Fibroblast of skin of left quadriceps (primary cell): Measurements from ENCODE around the gene PHACTR2.
"Not testable (repeated sequence)": the region's sequence is repeated elsewhere in the genome, so short reads cannot be mapped to it uniquely, and the experiment has no call there.

Experiments used
- DNase-seq, 2 experiments: peaks; one replicate each; pipeline ENCODE4 v3.0.0-alpha.2; 2013; ENCODE audit warnings: low read depth in 2 of 2

Gene PHACTR2

DNA sequence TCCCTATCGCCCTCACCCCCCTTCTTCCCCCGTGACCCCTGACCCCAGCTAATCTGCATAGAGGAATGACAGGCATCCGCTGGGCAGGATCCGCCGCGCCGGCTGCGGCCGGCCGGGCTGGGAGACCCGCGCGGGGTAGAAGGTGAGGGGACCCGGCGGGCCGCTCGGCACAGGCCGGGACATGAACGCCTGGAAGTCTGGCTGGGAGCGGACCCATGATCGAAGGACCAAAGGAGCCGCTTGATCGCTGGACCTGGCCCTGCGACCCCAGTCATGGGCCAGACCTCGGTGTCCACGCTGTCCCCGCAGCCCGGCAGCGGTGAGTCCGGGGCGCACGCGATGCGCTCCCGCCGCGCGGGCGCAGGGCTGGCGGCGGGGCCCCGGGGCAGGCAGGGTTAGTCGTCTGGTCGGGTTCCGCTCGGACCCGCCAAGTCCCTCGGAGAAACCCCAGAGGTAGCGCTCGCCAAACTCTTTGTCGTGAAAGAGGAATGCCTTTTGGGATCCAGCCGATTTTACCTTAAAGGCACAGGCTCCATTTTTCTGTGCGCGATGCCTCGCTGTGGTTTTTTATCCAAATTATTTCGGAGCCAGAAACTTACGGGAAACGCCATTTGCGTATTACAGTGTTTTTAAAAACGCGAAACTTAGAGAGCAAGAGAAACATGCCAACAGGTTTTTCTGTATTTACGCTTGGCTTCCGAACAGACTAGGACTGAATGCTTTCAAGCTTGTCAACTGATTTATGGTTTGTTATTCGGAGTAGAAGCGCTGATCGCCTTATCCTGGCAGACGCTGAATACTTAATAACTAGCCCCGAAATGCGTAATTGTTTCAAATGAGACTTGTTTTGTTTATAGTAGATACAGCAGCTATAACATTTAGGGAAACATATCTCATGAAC, at the start of gene PHACTR2:
TSS of gene PHACTR2 (plus strand) at position 75 of the 901 bp plus-strand sequence. CDS start at position 274, 199 bp downstream.
- peak; percentile 47 to 56 for DNase-seq

DNA sequence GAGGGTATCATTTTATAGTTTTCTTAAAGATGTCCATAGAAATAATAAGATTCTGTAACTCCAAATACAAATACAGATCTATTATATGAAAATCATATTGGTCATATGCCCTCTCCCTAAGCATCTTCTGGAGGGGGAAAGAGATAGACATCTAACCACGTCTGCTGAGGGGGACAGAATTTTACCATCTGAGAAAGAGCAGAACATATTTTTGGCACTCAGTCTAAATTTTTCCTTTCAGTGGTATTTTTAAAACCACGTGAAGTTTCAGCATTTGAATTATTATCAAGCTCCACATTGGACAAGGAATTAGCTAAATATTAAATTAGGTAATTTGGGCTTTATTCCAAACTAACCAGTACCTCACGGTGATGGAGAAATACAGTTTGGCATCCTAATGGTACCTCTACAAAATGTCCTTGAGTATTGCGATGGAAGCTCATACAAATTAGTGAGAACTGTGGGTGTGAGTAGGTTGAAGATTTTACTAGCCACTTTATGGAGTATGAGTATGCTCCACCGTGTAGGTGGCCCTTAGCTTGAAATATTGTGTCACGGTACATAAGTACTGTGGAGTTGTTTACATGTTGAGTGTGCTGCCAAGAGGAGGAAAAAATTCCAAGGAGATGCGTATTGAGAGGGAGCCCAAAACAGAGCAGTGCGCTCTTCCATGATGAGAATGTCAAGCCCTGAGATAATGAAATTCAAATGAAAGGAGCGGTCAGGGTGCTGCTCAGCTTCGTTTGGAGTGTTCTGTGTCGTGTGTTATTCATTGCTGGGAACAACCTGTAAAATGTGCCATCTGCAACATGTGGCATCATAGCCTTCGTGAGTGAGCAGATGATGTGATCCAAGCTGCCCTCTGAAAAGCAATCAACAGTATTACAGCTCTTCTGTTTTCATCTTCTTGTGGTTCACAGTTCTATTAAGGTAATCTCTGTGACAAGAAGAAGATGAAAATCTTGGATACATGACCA, 48.4 kb upstream of the PHACTR2 start:
- DNase-seq: no peak

DNA sequence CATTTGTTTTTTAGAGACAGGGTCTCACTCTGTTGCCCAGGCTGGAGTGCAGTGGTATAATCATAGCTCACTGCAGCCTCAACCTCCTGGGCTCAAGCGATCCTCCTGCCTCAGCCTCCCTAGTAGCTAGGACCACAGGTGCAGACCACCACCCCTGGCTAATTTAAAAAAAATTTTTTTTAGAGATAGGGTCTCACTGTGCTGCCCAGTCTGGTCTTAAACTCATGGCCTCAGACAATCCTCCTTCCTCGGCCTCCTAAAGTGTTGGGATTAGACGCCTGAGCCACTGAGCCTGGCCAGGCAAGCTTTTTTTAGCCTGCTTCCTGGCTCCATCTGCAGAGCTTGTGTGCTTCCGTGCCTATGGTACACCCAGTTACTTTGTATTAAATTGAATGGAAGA, 46.6 kb upstream of the PHACTR2 start:
- not testable (repeated sequence) for DNase-seq

DNA sequence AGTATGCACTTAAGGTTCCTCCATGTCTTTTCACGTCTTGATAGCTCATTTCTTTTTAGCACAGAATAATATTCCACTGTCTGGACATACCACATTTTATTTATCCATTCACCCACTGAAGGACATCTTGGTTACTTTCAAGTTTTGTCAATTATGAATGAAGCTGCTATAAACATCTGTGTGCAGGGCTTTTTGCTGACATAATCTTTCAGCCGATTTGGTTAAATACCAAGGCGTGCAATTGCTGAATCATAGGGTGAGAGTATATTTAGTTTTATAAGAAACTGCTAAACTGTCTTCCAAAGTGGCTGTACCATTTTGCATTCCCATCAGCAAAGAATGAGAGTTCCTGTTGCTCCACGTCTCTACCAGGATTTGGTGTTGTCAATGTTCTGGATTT, 44.9 kb upstream of the PHACTR2 start:
- DNase-seq: no peak

DNA sequence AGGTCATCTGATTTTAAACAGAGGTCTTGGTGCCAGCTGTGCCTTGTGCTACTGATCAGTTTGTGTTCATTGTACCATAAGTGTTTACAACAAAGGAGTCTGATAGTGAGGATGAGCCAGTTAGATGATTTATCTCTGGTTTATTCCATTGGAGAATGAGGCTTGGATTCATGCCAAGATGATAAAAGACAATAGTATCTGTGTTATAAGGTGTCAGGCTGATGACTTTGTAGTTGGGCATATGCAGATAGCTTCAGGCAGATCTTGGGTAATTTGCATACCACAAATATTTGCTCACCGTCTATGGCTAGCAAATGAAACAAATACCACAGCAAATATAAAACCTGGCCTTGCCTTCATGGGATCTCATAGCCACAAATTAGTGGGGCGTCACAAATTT, 43.3 kb upstream of the PHACTR2 start:
- no peak for DNase-seq

DNA sequence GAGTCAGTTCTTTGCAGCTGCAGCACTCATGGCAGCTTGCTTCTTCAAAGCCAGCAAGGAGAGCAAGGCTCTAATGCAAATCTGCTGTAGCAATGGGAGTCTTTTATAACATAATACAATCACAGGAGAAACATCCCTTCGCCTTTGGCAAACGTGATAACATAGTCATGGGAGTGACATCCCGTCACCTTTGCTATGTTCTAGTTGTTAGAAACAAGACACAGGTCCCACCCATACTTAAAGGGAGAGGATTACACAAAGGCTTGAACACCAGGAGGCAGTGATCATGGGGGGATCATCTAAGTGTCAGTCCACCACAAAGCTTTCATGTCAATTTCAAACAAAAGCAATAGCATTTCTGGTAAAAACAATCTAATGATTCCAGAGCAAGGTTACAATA, 40.1 kb upstream of the PHACTR2 start:
- no peak for DNase-seq

DNA sequence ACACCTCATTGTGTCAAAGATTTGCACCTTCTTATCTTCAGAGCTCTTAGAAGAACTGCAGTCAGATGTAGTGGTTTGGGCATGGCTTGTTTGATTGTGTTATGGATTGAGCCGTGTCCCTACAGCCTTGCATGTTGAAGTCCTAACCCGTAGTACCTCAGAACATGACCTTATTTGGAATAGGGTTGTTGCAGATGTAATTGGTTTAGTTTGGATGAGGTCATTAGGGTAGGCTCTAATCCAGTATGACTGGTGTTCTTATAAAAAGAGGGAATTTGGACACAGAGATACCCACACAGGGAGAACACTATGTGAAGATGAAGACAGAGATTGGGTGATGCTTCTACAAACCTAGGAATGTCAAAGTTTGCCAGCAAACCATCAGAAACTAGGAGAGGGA, 35.4 kb upstream of the PHACTR2 start:
- no peak for DNase-seq

DNA sequence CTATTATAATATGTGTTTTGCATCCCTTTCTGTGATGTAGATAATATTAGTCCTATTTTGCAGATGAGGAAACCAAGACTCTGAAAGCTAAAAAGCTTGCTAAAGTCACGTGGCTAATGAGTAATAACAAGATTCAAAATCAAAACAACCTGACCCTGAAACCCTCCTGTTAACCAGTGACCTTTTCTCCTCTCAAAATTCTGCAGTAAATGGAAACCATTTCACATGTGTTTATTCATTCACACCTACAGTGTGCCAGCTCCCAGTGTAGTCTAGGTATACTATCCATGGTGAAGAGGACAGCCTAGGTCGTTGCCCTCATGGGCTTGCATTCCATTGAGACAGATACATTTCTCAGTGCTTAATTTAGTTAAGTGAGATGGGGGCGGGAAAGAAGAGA, 30.6 kb upstream of the PHACTR2 start:
- DNase-seq: no peak

DNA sequence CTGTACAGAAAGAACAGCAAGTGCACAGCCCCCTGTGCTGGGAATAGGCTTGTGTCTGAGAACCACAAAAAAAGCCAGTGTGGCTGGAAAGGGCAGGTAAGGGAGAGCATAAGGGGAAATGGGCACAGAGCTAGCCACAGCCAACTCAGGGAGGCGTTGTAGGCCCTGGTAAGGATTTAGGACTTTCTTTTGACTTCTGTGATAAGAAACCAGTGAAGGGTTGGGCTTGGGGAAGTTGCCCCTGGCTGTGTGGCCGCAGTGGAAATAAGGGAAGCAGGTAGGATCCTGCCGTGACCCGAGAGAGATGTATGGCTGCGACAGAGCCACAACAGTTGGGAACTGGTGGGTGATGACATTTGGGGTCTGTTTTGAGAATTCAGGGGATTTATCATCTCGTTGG, 30.0 kb upstream of the PHACTR2 start:
- no peak for DNase-seq

DNA sequence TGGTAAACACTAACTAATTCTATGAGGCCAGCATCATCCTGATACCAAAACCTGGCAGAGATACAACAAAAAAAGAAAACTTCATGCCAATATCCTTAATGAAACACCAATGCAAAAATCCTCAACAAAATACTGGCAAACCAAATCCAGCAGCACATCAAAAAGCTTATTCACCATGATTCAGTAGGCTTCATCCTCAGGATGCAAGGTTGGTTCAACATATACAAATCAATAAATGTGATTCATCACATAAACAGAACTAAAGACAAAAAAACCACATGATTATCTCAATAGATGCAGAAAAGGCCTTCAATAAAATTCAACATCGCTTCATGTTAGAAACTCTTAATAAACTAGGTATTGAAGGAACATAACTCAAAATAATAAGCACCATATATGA, 28.4 kb upstream of the PHACTR2 start:
- DNase-seq: not testable (repeated sequence)

DNA sequence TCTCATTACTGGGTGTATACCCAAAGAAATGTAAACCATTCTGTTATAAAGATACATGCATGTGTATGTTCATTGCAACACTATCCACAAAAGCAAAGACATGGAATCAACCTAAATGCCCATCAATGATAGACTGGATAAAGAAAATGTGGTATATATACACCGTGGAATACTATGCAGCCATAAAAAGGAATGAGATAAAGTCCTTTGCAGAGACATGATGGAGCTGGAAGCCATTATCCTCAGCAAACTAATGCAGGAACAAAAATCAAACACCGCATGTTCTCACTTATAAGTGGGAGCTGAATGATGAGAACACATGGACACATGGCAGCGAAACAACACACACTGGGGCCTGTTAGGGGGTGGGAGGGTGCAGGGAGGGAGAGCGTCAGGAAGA, 26.4 kb upstream of the PHACTR2 start:
- not testable (repeated sequence) for DNase-seq

DNA sequence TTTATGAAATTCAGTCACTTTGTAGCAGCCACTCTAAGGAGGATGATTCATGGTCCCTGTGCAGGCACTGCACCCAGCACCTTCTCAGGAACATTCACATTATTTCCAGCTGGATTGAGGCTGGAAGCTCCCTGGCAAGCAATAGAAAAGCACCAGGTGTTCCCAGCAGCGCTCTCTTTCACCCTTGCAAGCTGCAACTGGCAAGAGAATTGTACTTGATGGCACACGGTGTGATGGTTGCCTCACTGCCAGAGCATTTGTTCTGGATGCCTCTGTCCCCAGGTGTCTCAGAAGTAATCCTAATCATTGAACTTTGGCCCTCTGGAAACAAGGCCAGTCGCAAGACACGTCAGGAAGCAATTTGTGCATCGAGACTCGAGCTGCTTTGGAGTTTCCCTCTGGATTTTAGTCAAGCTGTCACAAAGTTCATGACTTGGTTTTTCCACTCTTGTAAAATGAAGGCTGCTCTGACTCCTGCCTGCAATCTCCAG, 24.9 kb upstream of the PHACTR2 start:
- DNase-seq: no peak

DNA sequence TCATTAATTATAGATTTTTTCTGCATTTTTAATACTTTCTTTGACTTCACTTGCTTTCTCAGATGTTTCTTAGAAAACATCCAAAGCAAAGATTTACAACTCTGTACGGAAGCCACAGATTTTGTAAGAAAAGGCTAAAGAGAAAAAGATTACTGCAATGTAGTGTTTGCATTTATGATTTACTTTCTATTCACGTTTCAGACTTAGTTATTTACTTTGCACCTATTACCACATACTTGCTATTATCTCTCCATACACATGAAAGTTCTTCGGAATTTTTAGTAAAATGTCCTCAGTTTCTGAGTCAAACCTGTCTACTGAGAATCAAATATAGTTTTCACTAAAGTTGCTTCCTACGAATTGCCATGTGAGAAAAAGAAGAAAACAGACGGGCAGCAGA, 22.2 kb upstream of the PHACTR2 start:
- no peak for DNase-seq

DNA sequence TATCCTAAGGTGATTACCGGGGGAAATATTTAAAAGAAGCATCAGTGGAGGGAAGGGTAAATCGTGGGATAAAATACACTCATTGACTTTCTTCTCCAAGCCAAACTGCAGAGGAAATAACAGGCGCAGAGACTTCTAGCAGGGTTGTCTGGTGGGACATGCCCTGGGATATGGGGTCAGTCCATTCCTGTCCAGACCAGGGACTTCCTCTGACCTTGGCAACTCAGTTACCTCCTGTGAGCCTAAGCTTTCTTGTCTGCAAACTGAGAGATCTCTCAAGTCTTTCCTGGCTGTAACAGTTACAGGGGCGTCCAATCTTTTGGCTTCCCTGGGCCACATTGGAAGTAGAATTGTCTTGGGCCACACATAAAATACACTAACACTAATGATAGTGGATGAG, 21.7 kb upstream of the PHACTR2 start:
- no peak for DNase-seq

DNA sequence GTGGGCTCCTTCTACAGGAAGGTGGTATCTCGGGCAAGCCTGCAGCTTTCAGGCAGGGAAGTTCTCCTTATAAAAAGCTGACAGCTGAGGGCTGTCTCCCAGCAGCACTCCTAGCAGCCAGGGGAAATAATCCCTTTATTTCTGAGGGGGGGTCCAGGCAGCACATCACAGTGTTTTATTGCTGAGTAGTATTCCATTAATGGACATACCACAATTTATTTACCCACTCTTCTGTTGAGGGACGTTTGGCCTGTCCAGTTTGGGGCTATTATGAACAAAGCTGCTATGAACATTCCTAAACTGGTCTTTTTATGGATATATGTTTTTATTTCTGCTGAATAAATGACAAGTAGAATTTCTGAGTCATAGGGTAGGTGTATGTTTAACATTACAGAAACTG, 20.0 kb upstream of the PHACTR2 start:
- no peak for DNase-seq

DNA sequence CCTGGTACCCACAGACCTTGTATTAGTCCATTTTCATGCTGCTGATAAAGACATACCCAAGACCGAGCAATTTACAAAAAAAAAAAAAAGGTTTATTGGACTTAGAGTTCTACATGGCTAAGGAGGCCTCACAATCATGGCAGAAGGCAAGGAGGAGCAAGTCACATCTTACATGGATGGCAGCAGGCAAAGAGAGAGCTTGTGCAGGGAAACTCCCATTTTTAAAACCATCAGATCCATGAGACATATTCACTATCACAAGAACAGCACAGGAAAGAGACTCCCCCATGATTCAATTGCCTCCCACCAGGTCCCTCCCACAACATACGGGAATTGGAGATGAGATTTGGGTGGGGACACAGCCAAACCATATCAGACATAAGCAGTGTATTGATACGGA, 17.6 kb upstream of the PHACTR2 start:
- DNase-seq: not testable (repeated sequence)

DNA sequence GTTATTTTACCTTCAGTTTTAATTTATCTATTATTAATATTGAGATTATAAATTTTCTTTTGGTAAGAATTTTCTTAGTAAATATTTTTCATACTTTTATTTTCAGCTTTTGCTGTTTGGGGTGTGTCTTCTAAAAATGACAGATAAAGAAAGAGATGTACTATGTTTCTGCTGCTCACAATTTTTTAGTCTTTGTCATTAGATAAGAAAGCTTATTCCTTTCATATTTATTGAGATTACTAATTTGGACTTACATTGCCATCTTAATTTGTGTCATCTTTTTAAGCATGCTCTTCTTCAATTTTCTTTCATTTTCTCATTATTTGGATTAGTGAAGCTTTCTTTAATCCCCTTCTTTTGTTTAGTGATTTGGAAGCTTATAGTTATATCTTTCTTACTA, 13.6 kb upstream of the PHACTR2 start:
- no peak for DNase-seq

DNA sequence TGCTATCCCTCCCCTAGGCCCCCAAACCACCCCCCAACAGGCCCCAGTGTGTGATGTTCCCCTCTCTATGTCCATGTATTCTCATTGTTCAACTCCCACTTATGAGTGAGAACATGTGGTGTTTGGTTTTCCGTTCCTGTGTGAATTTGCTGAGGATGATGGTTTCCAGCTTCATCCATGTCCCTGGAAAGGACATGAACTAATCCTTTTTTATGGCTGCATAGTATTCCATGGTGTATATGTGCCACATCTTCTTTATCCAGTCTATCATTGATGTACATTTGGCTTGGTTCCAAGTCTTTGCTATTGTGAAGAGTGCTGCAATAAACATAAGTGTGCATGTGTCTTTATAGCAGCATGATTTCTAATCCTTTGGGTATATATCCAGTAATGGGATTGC, 11.8 kb upstream of the PHACTR2 start:
- not testable (repeated sequence) for DNase-seq

DNA sequence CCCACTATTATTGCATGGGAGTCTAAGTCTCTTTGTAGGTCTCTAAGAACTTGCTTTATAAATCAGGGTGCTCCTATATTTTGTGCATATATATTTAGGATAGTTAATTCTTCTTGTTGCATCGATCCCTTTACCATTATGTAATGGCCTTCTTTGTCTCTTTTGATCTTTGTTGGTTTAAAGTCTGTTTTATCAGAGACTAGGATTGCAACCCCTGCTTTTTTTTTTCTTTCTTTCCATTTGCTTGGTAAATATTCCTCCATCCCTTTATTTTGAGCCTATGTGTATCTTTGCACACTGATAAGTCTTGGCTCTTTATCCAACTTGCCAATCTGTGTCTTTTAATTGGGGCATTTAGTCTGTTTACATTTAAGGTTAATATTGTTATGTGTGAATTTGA, 8.3 kb upstream of the PHACTR2 start:
- not testable (repeated sequence) for DNase-seq

DNA sequence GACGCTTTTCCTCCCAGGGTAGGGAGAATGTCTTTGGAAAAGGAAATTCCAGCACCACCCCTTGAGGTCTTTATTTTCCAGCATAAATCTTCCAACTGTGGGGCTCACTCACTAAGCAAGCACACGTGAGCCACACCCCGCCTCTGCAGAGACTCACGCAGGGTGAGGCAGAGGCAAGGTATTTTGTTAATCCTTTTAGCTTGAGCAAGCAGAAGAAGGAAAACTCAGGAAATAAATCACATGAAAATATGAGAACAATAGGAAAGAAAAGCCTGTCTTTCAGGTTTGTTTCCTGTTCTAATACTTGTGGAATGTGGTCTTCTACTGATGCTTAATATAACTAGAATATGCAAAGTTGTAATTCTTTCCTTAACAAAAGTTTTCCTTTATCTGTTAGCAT, 4.1 kb upstream of the PHACTR2 start:
- peak; percentile 59 to 62 for DNase-seq

DNA sequence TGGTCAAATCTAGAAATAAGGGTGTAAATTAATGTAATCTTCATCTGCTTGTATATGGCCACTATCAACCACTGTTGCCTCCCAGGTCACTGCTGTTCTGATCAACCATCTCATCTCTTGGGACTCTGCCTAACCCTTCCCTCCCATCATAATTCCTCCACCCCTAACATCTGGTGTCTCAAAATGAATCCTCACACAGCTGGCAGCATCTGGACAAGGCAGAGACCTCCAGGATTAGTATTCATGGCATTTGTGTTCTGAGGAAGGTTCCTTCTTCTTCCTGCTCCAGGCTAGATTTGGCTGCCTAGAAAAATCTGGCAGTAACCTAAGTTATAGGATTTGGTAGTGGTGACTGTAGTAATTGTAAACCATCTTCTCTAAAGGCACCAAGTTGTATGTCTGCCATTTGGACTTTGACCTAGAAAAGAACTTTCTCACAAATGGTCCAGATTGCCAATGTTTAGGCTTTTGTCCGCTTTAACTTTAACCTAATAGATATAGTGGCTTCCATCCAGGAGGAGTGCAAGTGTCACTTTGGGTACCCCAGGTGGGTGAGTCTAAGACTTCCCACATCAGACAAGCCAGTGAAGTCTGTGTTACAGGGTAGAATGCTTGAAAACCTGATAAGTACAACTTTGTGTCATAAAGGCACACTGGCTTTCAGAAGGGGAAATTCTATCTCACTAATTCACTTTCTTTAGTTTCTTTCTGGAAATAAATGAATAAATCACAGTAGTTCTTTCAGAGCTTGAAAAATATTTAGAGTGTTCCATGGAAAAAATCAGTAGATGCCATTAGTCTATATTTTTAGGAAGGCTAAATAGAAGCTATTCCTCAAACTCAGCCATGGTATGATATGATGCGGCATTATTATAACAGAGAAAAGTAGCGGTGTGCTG, 3.0 kb upstream of the PHACTR2 start:
- DNase-seq: no peak
